Esophagus squamous epithelium (tissue), 5 donors: ENCODE measurements around the gene HOTAIR. TPM values are rescaled to one million over a fixed set of nuclear protein-coding genes. Genes with fewer than 3 reads are reported as not detected.
A peak's percentile ranks its signal among the peaks of the same experiment; 100 is the strongest.

Experiments used
- DNase-seq: peaks from one replicate; lab custom pipeline; 2025; lab: John Stamatoyannopoulos, UW
- H3K27ac ChIP-seq, 4 donors: fragments of 200-600 bp; sonication (generic); one replicate each; pipeline ENCODE4 v1.5.1; 2016 to 2019; ENCODE audit warnings: mild to moderate bottlenecking in 1 of 4
- H3K27me3 ChIP-seq, 4 donors: fragments of 200-600 bp; sonication (generic); 1 replicate in 3 of 4; 2 replicates in 1 of 4; pipeline versions ENCODE4 v1.5.1 to v1.6.0; 2017 to 2021; ENCODE audit warnings: antibody characterized with exemption in 1 of 4
- H3K36me3 ChIP-seq, 3 donors: fragments of 200-600 bp; sonication (generic); one replicate each; pipeline ENCODE4 v1.5.1; 2016 to 2019
- H3K4me1 ChIP-seq, 3 donors: fragments of 200-600 bp; sonication (generic); one replicate each; pipeline ENCODE4 v1.5.1; 2017 to 2019
- H3K4me3 ChIP-seq, 4 donors: fragments of 200-600 bp; sonication (generic); 1 replicate in 3 of 4; 2 replicates in 1 of 4; pipeline ENCODE4 v1.5.1; 2016 to 2019; ENCODE audit warnings: mild to moderate bottlenecking in 2 of 4, moderate library complexity in 1 of 4
- H3K9me3 ChIP-seq, 3 donors: fragments of 200-600 bp; sonication (generic); one replicate each; pipeline ENCODE4 v1.5.1; 2016 to 2019
- CTCF ChIP-seq, 6 experiments: fragments of 450-650 bp in 4 of 6; fragments of 200-600 bp in 2 of 6; sonication (generic) in 2 of 6; IDR thresholded peaks; one replicate each; pipeline ENCODE4 v1.5.1; 2016 to 2019; ENCODE audit warnings: antibody characterized with exemption in 6 of 6, mild to moderate bottlenecking in 4 of 6, moderate library complexity in 4 of 6
- POLR2A ChIP-seq, 4 donors: fragments of 450-650 bp; IDR thresholded peaks; one replicate each; pipeline ENCODE4 v1.6.1; 2017; ENCODE audit warnings: antibody characterized with exemption in 4 of 4, mild to moderate bottlenecking in 4 of 4, moderate library complexity in 3 of 4
- whole genome bisulfite sequencing, 2 donors: methylation state at CpG; one replicate each; pipeline ENCODE4 v1.1.5; 2018; 5-methylcytosine and 5-hydroxymethylcytosine counted together
- intact Hi-C: fragments of 100-400 bp; cut with DNase I; formaldehyde crosslinking; loops from one replicate; pipeline ENCODE4 v1.15.0; 2022
- total RNA-seq, 4 donors: library from RNA; depleted of rRNA; stranded (reverse); fragments of >200 nt; gene quantifications; one replicate each; pipeline ENCODE4 v1.1.0, GENCODE V29; 2016
- donor health status: DM: yes; HTN: yes; CAD: no.

The HOTAIR gene
- total RNA-seq, 4 donors from 2014 or later: not detected

GRCh38 chr12:53966385-53967133 is 8.2 kb downstream of the HOTAIR start:
- DNase-seq: no peak
- no peak overlapping the region for H3K27ac ChIP-seq
- intact Hi-C loops: no loop called here
- peak overlapping the region in 1 of 4 donors; percentile 26 for H3K4me3 ChIP-seq
- no peak for TF ChIP-seq CTCF (IDR thresholded peaks at IDR 0.05)
- no peak for TF ChIP-seq POLR2A (IDR thresholded peaks at IDR 0.05)
- no peaks in the 10 kb centered on the region for H3K36me3 ChIP-seq
- peaks cover 0 to 31% (median 10%) of the 10 kb centered on the region in 3 donors for H3K4me1 ChIP-seq
- no peaks in the 10 kb centered on the region for H3K9me3 ChIP-seq
- 19 to 25% methylated on average over 35 to 36 of the region's 36 CpGs for WGBS, 2 donors
- H3K27me3 ChIP-seq: peaks cover 36 to 100% (median 87%) of the 10 kb centered on the region in 4 donors

- 8 to 19% methylated on average over 12 to 15 of the region's 15 CpGs for WGBS, 2 donors
- H3K4me3 ChIP-seq: peak overlapping the region in 1 of 4 donors; percentile 26
- peaks cover 0 to 36% (median 11%) of the 10 kb centered on the region in 3 donors for H3K4me1 ChIP-seq
- peaks cover 35 to 100% (median 87%) of the 10 kb centered on the region in 4 donors for H3K27me3 ChIP-seq
- DNase-seq: no peak
- no peaks in the 10 kb centered on the region for H3K9me3 ChIP-seq
- no peaks in the 10 kb centered on the region for H3K36me3 ChIP-seq
- intact Hi-C loops: no loop called here
- TF ChIP-seq POLR2A (IDR thresholded peaks at IDR 0.05) (no peak), CTCF (IDR thresholded peaks at IDR 0.05) (no peak)
- H3K27ac ChIP-seq: no peak overlapping the region
These were observed 8.7 kb downstream of the HOTAIR start for GRCh38 chr12:53966085-53966384.

- 6 to 7% methylated on average over 18 of the region's 18 CpGs for WGBS, 2 donors
- Histone ChIP-seq H3K4me1 (peaks cover 0 to 41% (median 15%) of the 10 kb centered on the region in 3 donors), H3K27me3 (peaks cover 39 to 100% (median 88%) of the 10 kb centered on the region in 4 donors), H3K9me3 (no peaks in the 10 kb centered on the region), H3K27ac (no peak overlapping the region), H3K36me3 (no peaks in the 10 kb centered on the region), H3K4me3 (peak overlapping the region in 1 of 4 donors; percentile 26)
- no peak for DNase-seq
- intact Hi-C loops: no loop called here
- TF ChIP-seq CTCF (IDR thresholded peaks at IDR 0.05): no peak
- TF ChIP-seq POLR2A (IDR thresholded peaks at IDR 0.05): no peak
These were observed 9.3 kb downstream of the HOTAIR start for GRCh38 chr12:53965281-53966084.

- intact Hi-C loops: no loop called here
- Histone ChIP-seq H3K9me3 (no peaks in the 10 kb centered on the region), H3K27ac (no peak overlapping the region), H3K4me1 (peaks cover 0 to 44% (median 15%) of the 10 kb centered on the region in 3 donors), H3K27me3 (peaks cover 39 to 100% (median 87%) of the 10 kb centered on the region in 4 donors), H3K36me3 (no peaks in the 10 kb centered on the region), H3K4me3 (no peak overlapping the region)
- 2 to 18% methylated on average over 2 of the region's 2 CpGs for WGBS, 2 donors
- no peak for TF ChIP-seq POLR2A (IDR thresholded peaks at IDR 0.05)
- TF ChIP-seq CTCF (IDR thresholded peaks at IDR 0.05): no peak
- no peak for DNase-seq
These were observed 10.4 kb downstream of the HOTAIR start for GRCh38 chr12:53964315-53964713.
